ENCODE results near the gene GADL1. TPM values are rescaled to one million over a fixed set of nuclear protein-coding genes. Genes with fewer than 3 reads are reported as not detected.

GADL1 gene
- polyA plus RNA-seq, 2 of the 4 experiments (the other 2 are of a cell fraction), result not detected

GRCh38 chr3:30855400-30856292 is 38.8 kb downstream of the GADL1 start:
- DNase-seq (ENCODE audit: low read depth in 1 of 2, low spot score in 1 of 2) (no peak), ATAC-seq (no peak), FAIRE-seq (no peak)
- CTCF ChIA-PET, result interaction anchor here (0.8 kb wide), 1 partner anchor 1437 kb away, joined by 3 read pairs; no protein-coding TSS in a partner anchor
- Histone ChIP-seq H3K27ac (no peak overlapping the region), H3K4me1 (no peaks in the 10 kb centered on the region), H3K4me2 (no peak overlapping the region), H3K9me3 (0 out of 3 replicates have a peak, but pooled peaks cover 4% of the 10 kb centered on the region), H3K4me3 (no peak overlapping the region)
- 49% methylated on average over 6 of the region's 6 CpGs for WGBS (ENCODE audit: missing lambda C conversion rate)
- POLR2A ChIA-PET, result no interaction called here
- no peak for TF ChIP-seq PHF8 (IDR thresholded peaks at IDR 0.05; ENCODE audit: borderline replicate concordance, low read depth)
- TF ChIP-seq TP53 (CRISPR knock-in tag; IDR thresholded peaks at IDR 0.05), result no peak
- no peak for TF ChIP-seq RARB (CRISPR knock-in tag; IDR thresholded peaks at IDR 0.05)
- no peak for TF ChIP-seq CBX2 (IDR thresholded peaks at IDR 0.05; ENCODE audit: borderline replicate concordance, low read depth)
- TF ChIP-seq MYC (IDR thresholded peaks at IDR 0.05; ENCODE audit: borderline replicate concordance, low read length), result no peak
- no peak for TF ChIP-seq POLR2A (IDR thresholded peaks at IDR 0.05; ENCODE audit: low read length)

DNA sequence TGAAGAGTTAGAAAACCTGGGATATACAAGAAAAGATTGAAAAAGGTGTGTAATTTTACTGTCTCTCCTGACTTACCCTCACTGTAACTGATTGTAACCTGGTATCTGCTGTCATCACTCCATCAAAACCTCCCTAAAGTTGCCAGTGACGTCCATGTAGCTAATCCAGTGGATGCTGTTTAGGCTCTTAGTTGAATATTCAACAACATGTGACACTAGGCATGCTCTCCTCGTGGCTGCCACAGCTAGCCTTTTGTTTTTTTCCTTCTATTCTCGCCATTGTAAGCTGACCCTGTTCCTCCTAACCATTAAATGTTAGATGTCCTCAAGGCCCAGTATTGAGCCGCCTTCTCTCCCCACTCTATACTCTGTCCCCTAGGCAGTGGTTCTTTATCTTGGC is 41.6 kb downstream of the GADL1 start:
- ChIA-PET POLR2A (no interaction called here), CTCF (interaction anchor here (0.9 kb wide), 1 partner anchor 26 kb away, joined by 3 read pairs; no protein-coding TSS in a partner anchor)
- Histone ChIP-seq H3K4me1 (no peaks in the 10 kb centered on the region), H3K4me3 (no peak overlapping the region), H3K9me3 (0 out of 3 replicates have a peak, but pooled peaks cover 4% of the 10 kb centered on the region), H3K4me2 (no peak overlapping the region), H3K27ac (no peak overlapping the region)
- whole genome bisulfite sequencing (ENCODE audit: missing lambda C conversion rate), result 28% methylated on average over 4 of the region's 4 CpGs
- TF ChIP-seq ZFP36 (IDR thresholded peaks at IDR 0.05; ENCODE audit: borderline replicate concordance, partially characterized antibody) (no peak), POLR2A (IDR thresholded peaks at IDR 0.05; ENCODE audit: low read length) (no peak), TFCP2L1 (CRISPR knock-in tag; IDR thresholded peaks at IDR 0.05) (no peak), EHMT2 (IDR thresholded peaks at IDR 0.05; ENCODE audit: low read depth) (no peak), ZNF302 (CRISPR knock-in tag; IDR thresholded peaks at IDR 0.05) (no peak), MYC (IDR thresholded peaks at IDR 0.05; ENCODE audit: borderline replicate concordance, low read length) (no peak), HOXB5 (CRISPR knock-in tag; IDR thresholded peaks at IDR 0.05) (no peak), CHD4 (IDR thresholded peaks at IDR 0.05; ENCODE audit: borderline replicate concordance) (no peak), NR3C1 (IDR thresholded peaks at IDR 0.05) (no peak), HMGXB4 (CRISPR knock-in tag; IDR thresholded peaks at IDR 0.05; ENCODE audit: borderline replicate concordance) (no peak), FOSB (CRISPR knock-in tag; IDR thresholded peaks at IDR 0.05) (no peak)
- TF ChIP-seq, protein P1, sequence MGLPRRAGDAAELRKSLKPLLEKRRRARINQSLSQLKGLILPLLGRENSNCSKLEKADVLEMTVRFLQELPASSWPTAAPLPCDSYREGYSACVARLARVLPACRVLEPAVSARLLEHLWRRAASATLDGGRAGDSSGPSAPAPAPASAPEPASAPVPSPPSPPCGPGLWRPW (IDR thresholded peaks at IDR 0.05), result no peak
- no peak for ATAC-seq
- no peak for DNase-seq (ENCODE audit: low read depth in 1 of 2, low spot score in 1 of 2)
- FAIRE-seq, result no peak

- no peak overlapping the region for H3K4me2 ChIP-seq
- whole genome bisulfite sequencing (ENCODE audit: missing lambda C conversion rate), result 34% methylated on average over 3 of the region's 3 CpGs
- POLR2A ChIA-PET, result no interaction called here
- FAIRE-seq, result no peak
- no peaks in the 10 kb centered on the region for H3K4me1 ChIP-seq
- no peak for ATAC-seq
- H3K4me3 ChIP-seq, result no peak overlapping the region
- H3K9me3 ChIP-seq, result no peaks in the 10 kb centered on the region
- DNase-seq (ENCODE audit: low read depth in 1 of 2, low spot score in 1 of 2), result no peak
- CTCF ChIA-PET, result interaction anchor here (0.9 kb wide), 1 partner anchor 86 kb away, joined by 3 read pairs; no protein-coding TSS in a partner anchor
- no peak overlapping the region for H3K27ac ChIP-seq
- TF ChIP-seq ESRRA (IDR thresholded peaks at IDR 0.05; ENCODE audit: borderline replicate concordance, low read length) (no peak), SMC3 (IDR thresholded peaks at IDR 0.05) (no peak), FOSL2 (IDR thresholded peaks at IDR 0.05) (no peak), FOSL2 (CRISPR knock-in tag; IDR thresholded peaks at IDR 0.05) (no peak), CHD4 (IDR thresholded peaks at IDR 0.05; ENCODE audit: borderline replicate concordance) (no peak), KDM5A (IDR thresholded peaks at IDR 0.05) (no peak), HOXB5 (CRISPR knock-in tag; IDR thresholded peaks at IDR 0.05) (no peak), KDM1A (IDR thresholded peaks at IDR 0.05; ENCODE audit: low read depth) (no peak), BHLHE40 (IDR thresholded peaks at IDR 0.05; ENCODE audit: low read depth, low read length) (no peak)
- TF ChIP-seq, protein P2, sequence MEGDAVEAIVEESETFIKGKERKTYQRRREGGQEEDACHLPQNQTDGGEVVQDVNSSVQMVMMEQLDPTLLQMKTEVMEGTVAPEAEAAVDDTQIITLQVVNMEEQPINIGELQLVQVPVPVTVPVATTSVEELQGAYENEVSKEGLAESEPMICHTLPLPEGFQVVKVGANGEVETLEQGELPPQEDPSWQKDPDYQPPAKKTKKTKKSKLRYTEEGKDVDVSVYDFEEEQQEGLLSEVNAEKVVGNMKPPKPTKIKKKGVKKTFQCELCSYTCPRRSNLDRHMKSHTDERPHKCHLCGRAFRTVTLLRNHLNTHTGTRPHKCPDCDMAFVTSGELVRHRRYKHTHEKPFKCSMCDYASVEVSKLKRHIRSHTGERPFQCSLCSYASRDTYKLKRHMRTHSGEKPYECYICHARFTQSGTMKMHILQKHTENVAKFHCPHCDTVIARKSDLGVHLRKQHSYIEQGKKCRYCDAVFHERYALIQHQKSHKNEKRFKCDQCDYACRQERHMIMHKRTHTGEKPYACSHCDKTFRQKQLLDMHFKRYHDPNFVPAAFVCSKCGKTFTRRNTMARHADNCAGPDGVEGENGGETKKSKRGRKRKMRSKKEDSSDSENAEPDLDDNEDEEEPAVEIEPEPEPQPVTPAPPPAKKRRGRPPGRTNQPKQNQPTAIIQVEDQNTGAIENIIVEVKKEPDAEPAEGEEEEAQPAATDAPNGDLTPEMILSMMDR (IDR thresholded peaks at IDR 0.05), result no peak
- TF ChIP-seq, protein P3, sequence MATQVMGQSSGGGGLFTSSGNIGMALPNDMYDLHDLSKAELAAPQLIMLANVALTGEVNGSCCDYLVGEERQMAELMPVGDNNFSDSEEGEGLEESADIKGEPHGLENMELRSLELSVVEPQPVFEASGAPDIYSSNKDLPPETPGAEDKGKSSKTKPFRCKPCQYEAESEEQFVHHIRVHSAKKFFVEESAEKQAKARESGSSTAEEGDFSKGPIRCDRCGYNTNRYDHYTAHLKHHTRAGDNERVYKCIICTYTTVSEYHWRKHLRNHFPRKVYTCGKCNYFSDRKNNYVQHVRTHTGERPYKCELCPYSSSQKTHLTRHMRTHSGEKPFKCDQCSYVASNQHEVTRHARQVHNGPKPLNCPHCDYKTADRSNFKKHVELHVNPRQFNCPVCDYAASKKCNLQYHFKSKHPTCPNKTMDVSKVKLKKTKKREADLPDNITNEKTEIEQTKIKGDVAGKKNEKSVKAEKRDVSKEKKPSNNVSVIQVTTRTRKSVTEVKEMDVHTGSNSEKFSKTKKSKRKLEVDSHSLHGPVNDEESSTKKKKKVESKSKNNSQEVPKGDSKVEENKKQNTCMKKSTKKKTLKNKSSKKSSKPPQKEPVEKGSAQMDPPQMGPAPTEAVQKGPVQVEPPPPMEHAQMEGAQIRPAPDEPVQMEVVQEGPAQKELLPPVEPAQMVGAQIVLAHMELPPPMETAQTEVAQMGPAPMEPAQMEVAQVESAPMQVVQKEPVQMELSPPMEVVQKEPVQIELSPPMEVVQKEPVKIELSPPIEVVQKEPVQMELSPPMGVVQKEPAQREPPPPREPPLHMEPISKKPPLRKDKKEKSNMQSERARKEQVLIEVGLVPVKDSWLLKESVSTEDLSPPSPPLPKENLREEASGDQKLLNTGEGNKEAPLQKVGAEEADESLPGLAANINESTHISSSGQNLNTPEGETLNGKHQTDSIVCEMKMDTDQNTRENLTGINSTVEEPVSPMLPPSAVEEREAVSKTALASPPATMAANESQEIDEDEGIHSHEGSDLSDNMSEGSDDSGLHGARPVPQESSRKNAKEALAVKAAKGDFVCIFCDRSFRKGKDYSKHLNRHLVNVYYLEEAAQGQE (IDR thresholded peaks at IDR 0.05), result no peak
Measured at GRCh38 chr3:30848087-30848779, 46.2 kb downstream of the GADL1 start.

All from A549 (cell line).